H9 (cell line): ENCODE results near the gene FUT4. TPM values are rescaled to one million over a fixed set of nuclear protein-coding genes. Genes with fewer than 3 reads are reported as not detected.
"Not testable (repeated sequence)": the region's sequence is repeated elsewhere in the genome, so short reads cannot be mapped to it uniquely, and the experiment has no call there.

Experiments used
- DNase-seq: peaks from one replicate; pipeline ENCODE4 v3.0.0-alpha.2; 2017
- H2AFZ ChIP-seq: one replicate; pipeline ENCODE4 v1.6.1; 2013; ENCODE audit warnings: mild to moderate bottlenecking, low read length, control low read depth, moderate library complexity
- H2AK5ac ChIP-seq: 2 replicates; pipeline ENCODE4 v1.6.1; 2013; ENCODE audit warnings: low read length, control low read depth, mixed read lengths; ENCODE audit not compliant: insufficient read length
- H2BK120ac ChIP-seq: one replicate; pipeline ENCODE4 v1.6.1; 2013; ENCODE audit warnings: low read depth, mild to moderate bottlenecking, low read length, control low read depth, inconsistent platforms; ENCODE audit not compliant: poor library complexity, severe bottlenecking
- H2BK12ac ChIP-seq: 2 replicates; pipeline ENCODE4 v1.6.1; 2013; ENCODE audit warnings: low read length, control low read depth, mixed read lengths, low read depth; ENCODE audit not compliant: insufficient read length
- H2BK15ac ChIP-seq: 2 replicates; pipeline ENCODE4 v1.6.1; 2013; ENCODE audit warnings: low read depth, low read length, control low read depth
- H2BK20ac ChIP-seq: one replicate; pipeline ENCODE4 v1.6.1; 2013; ENCODE audit warnings: low read depth, mild to moderate bottlenecking, low read length, control low read depth, inconsistent platforms; ENCODE audit not compliant: poor library complexity, severe bottlenecking
- H2BK5ac ChIP-seq: 2 replicates; pipeline ENCODE4 v1.6.1; 2013; ENCODE audit warnings: low read length, control low read depth, mixed read lengths; ENCODE audit not compliant: insufficient read length
- H3K14ac ChIP-seq: 2 replicates; pipeline ENCODE4 v1.6.1; 2013; ENCODE audit warnings: low read length, control low read depth; ENCODE audit not compliant: insufficient read depth
- H3K18ac ChIP-seq: 2 replicates; pipeline ENCODE4 v1.6.1; 2013; ENCODE audit warnings: low read depth, mild to moderate bottlenecking, mixed read lengths, low read length, control low read depth; ENCODE audit not compliant: insufficient read length
- H3K23ac ChIP-seq: 2 replicates; pipeline ENCODE4 v1.6.1; 2013; ENCODE audit warnings: low read length, control low read depth, mixed read lengths, low read depth; ENCODE audit not compliant: insufficient read length
- H3K23me2 ChIP-seq: 2 replicates; pipeline ENCODE4 v1.6.1; 2013; ENCODE audit warnings: low read depth, mild to moderate bottlenecking, mixed read lengths, low read length, control low read depth; ENCODE audit not compliant: insufficient read length, poor library complexity, severe bottlenecking
- H3K27ac ChIP-seq: 2 replicates; pipeline ENCODE4 v1.5.1; 2013; ENCODE audit warnings: low read length, control low read depth, mixed read lengths, low read depth; ENCODE audit not compliant: insufficient read length
- H3K27me3 ChIP-seq: 2 replicates; pipeline ENCODE4 v1.6.1; 2013; ENCODE audit warnings: low read length, control low read depth, inconsistent platforms; ENCODE audit not compliant: insufficient read depth
- H3K4ac ChIP-seq: 2 replicates; pipeline ENCODE4 v1.6.1; 2013; ENCODE audit warnings: low read depth, mild to moderate bottlenecking, control low read depth, inconsistent platforms, low read length, moderate library complexity
- H3K4me1 ChIP-seq: 2 replicates; pipeline ENCODE4 v1.6.1; 2013; ENCODE audit warnings: low read length, control low read depth, inconsistent platforms; ENCODE audit not compliant: insufficient read depth
- H3K4me2 ChIP-seq: 2 replicates; pipeline ENCODE4 v1.6.1; 2013; ENCODE audit warnings: low read length, control low read depth, mixed read lengths; ENCODE audit not compliant: insufficient read length, insufficient read depth
- H3K56ac ChIP-seq: 2 replicates; pipeline ENCODE4 v1.6.1; 2013; ENCODE audit warnings: low read depth, mild to moderate bottlenecking, mixed read lengths, low read length, control low read depth; ENCODE audit not compliant: insufficient read length
- H3K79me1 ChIP-seq: 2 replicates; pipeline ENCODE4 v1.6.1; 2013; ENCODE audit warnings: low read depth, mild to moderate bottlenecking, moderate library complexity, low read length, control low read depth, inconsistent platforms; ENCODE audit not compliant: insufficient read depth, poor library complexity, severe bottlenecking
- H3K79me2 ChIP-seq: 2 replicates; pipeline ENCODE4 v1.6.1; 2013; ENCODE audit warnings: low read length, control low read depth, inconsistent platforms; ENCODE audit not compliant: insufficient read depth
- H3K9ac ChIP-seq: 2 replicates; pipeline ENCODE4 v1.6.1; 2013; ENCODE audit warnings: low read length, control low read depth, mixed read lengths; ENCODE audit not compliant: insufficient read length; ENCODE audit errors: extremely low read depth
- H3K9me3 ChIP-seq: one replicate; pipeline ENCODE4 v1.6.1; 2013; ENCODE audit warnings: low read depth, low read length, inconsistent platforms; ENCODE audit not compliant: control insufficient read depth
- H3T11ph ChIP-seq: one replicate; pipeline ENCODE4 v1.6.1; 2013; ENCODE audit warnings: mild to moderate bottlenecking, low read length, control low read depth, inconsistent platforms
- H4K20me1 ChIP-seq: one replicate; pipeline ENCODE4 v1.6.1; 2013; ENCODE audit not compliant: control insufficient read depth, insufficient read length, insufficient read depth
- H4K5ac ChIP-seq: 2 replicates; pipeline ENCODE4 v1.6.1; 2013; ENCODE audit warnings: low read depth, mild to moderate bottlenecking, mixed read lengths, low read length, control low read depth; ENCODE audit not compliant: insufficient read length
- H4K8ac ChIP-seq: replicated peaks from 2 replicates; pipeline ENCODE4 v1.6.1; 2013; ENCODE audit warnings: low read length, control low read depth, mixed read lengths, low read depth; ENCODE audit not compliant: insufficient read length
- H4K91ac ChIP-seq: 2 replicates; pipeline ENCODE4 v1.6.1; 2013; ENCODE audit warnings: low read depth, mild to moderate bottlenecking, moderate library complexity, mixed read lengths, low read length, control low read depth; ENCODE audit not compliant: insufficient read length
- H3K27ac Mint-ChIP-seq, 3 experiments: 2 replicates in 2 of 3; 3 replicates in 1 of 3; pipeline ENCODE4 v1.8.0; 2020 to 2021; ENCODE audit warnings: mixed read lengths in 3 of 3, mild to moderate bottlenecking in 1 of 3, moderate library complexity in 1 of 3
- H3K27me3 Mint-ChIP-seq: 2 replicates; pipeline ENCODE4 v1.8.0; 2021; ENCODE audit warnings: low read depth, mild to moderate bottlenecking, moderate library complexity, mixed read lengths
- H3K36me3 Mint-ChIP-seq, 3 experiments: 2 replicates in 2 of 3; 3 replicates in 1 of 3; pipeline ENCODE4 v1.8.0; 2020 to 2021; ENCODE audit warnings: low read depth in 3 of 3, mixed read lengths in 3 of 3; ENCODE audit not compliant: insufficient read depth in 1 of 3
- H3K4me1 Mint-ChIP-seq, 2 experiments: 2 replicates each; pipeline ENCODE4 v1.8.0; 2020; ENCODE audit warnings: mixed read lengths in 2 of 2
- H3K4me3 Mint-ChIP-seq, 2 experiments: 2 replicates in 1 of 2; 3 replicates in 1 of 2; pipeline ENCODE4 v1.8.0; 2020 to 2021; ENCODE audit warnings: mild to moderate bottlenecking in 2 of 2, mixed read lengths in 2 of 2, moderate library complexity in 1 of 2
- H3K9me3 Mint-ChIP-seq, 2 experiments: 2 replicates in 1 of 2; 3 replicates in 1 of 2; pipeline ENCODE4 v1.8.0; 2020; ENCODE audit warnings: mild to moderate bottlenecking in 2 of 2, mixed read lengths in 2 of 2, moderate library complexity in 1 of 2
- CTCF ChIP-seq: fragments of 200-600 bp; sonication (generic); conservative IDR thresholded peaks from 3 replicates; pipeline ENCODE4 v1.8.0; 2021; ENCODE audit warnings: antibody characterized with exemption, mild to moderate bottlenecking
- WGBS: extraction: QIAGEN DNeasy Blood & Tissue Kit; methylation state at CpG from one replicate; pipeline ENCODE4 v1.1.7; 2013; ENCODE audit warnings: missing lambda C conversion rate, low lambda C conversion rate, mixed read lengths; ENCODE audit not compliant: insufficient read length; ENCODE audit errors: extremely low coverage; 5-methylcytosine and 5-hydroxymethylcytosine counted together
- total RNA-seq: library from RNA; stranded (reverse); gene quantifications from 2 replicates; pipeline ENCODE4 v1.2.1, GENCODE V29; 2021

The FUT4 gene
- total RNA-seq, 1 experiment from 2014 or later = 5.3 TPM

- Histone ChIP-seq H4K8ac (no peak overlapping the region), H3K9me3 (no peaks in the 10 kb centered on the region), H2BK15ac (no peak overlapping the region), H3K79me2 (no peaks in the 10 kb centered on the region), H3K9ac (no peak overlapping the region), H2BK120ac (no peak overlapping the region), H3K23ac (no peak overlapping the region), H3K56ac (no peak overlapping the region), H3T11ph (no peak overlapping the region), H2AFZ (no peak overlapping the region), H4K91ac (no peak overlapping the region), H3K23me2 (no peaks in the 10 kb centered on the region), H2AK5ac (no peak overlapping the region), H3K79me1 (no peaks in the 10 kb centered on the region), H2BK5ac (no peak overlapping the region), H4K20me1 (no peaks in the 10 kb centered on the region), H2BK12ac (no peak overlapping the region), H3K4me1 (no peaks in the 10 kb centered on the region; the same call in 1 of the 2 replicates), H3K4ac (no peak overlapping the region), H3K18ac (no peak overlapping the region), H3K27me3 (no peaks in the 10 kb centered on the region), H3K4me2 (no peak overlapping the region), H3K27ac (no peak overlapping the region), H2BK20ac (no peak overlapping the region), H4K5ac (no peak overlapping the region), H3K14ac (no peak overlapping the region)
- TF ChIP-seq CTCF = no peak
- Mint-ChIP-seq H3K27me3 (no peaks in the 10 kb centered on the region), H3K36me3 (no peaks in the 10 kb centered on the region), H3K4me1 (no peaks in the 10 kb centered on the region), H3K9me3 (no peaks in the 10 kb centered on the region), H3K4me3 (no peak overlapping the region), H3K27ac (no peak overlapping the region)
- WGBS = no CpG with 5 or more reads among the region's 1 CpG
- DNase-seq = no peak
Measured at GRCh38 chr11:94553938-94554337, 10.2 kb downstream of the FUT4 start.

- H4K91ac ChIP-seq, H4K20me1 ChIP-seq, H3K18ac ChIP-seq, H2BK20ac ChIP-seq, H3K27ac ChIP-seq, H3K9ac ChIP-seq, H4K8ac ChIP-seq, H2AFZ ChIP-seq, H3K9me3 ChIP-seq, H2BK5ac ChIP-seq, H2BK12ac ChIP-seq, H3K27ac Mint-ChIP-seq, H3K79me2 ChIP-seq, H3K4me2 ChIP-seq, H3K9me3 Mint-ChIP-seq, H2BK120ac ChIP-seq, H3K4me1 Mint-ChIP-seq, H4K5ac ChIP-seq, H3K4ac ChIP-seq, H3K4me3 Mint-ChIP-seq, H3K14ac ChIP-seq, H3K56ac ChIP-seq, H3K27me3 ChIP-seq, H2AK5ac ChIP-seq, H3K36me3 Mint-ChIP-seq, H3K79me1 ChIP-seq, H2BK15ac ChIP-seq, DNase-seq, H3T11ph ChIP-seq, H3K23ac ChIP-seq, H3K4me1 ChIP-seq, H3K23me2 ChIP-seq, H3K27me3 Mint-ChIP-seq: not testable (repeated sequence)
- WGBS = no CpG with 5 or more reads among the region's 8 CpGs
Measured at GRCh38 chr11:94555752-94556329, 12.1 kb downstream of the FUT4 start.
